T-helper 1 cell (primary cell): Measurements from ENCODE around the gene DNAJB2.
A peak's percentile ranks its signal among the peaks of the same experiment; 100 is the strongest.
"Not testable (repeated sequence)": the region's sequence is repeated elsewhere in the genome, so short reads cannot be mapped to it uniquely, and the experiment has no call there.

Experiments used
- DNase-seq, 5 donors: peaks; one replicate each; pipeline ENCODE4 v3.0.0-alpha.2; 2012 to 2020

DNAJB2 gene

GRCh38 chr2:219258942-219259341 is 20.2 kb upstream of the DNAJB2 start:
- not testable (repeated sequence) for DNase-seq

- no peak for DNase-seq
Measured at GRCh38 chr2:219261024-219261855, 17.9 kb upstream of the DNAJB2 start.

GRCh38 chr2:219266232-219266631 is 12.9 kb upstream of the DNAJB2 start:
- no peak for DNase-seq

- no peak for DNase-seq
Measured at GRCh38 chr2:219266886-219267285, 12.3 kb upstream of the DNAJB2 start.

GRCh38 chr2:219268294-219268693 is 10.9 kb upstream of the DNAJB2 start:
- DNase-seq = no peak

GRCh38 chr2:219269362-219270054 is 9.7 kb upstream of the DNAJB2 start:
- DNase-seq = no peak

GRCh38 chr2:219270055-219270372 is 9.2 kb upstream of the DNAJB2 start:
- DNase-seq = no peak

GRCh38 chr2:219271021-219271420 is 8.1 kb upstream of the DNAJB2 start:
- no peak for DNase-seq

- no peak for DNase-seq
Measured at GRCh38 chr2:219272356-219272755, 6.8 kb upstream of the DNAJB2 start.

GRCh38 chr2:219272995-219273394 is 6.2 kb upstream of the DNAJB2 start:
- DNase-seq = no peak

- no peak for DNase-seq
Measured at GRCh38 chr2:219273937-219274336, 5.2 kb upstream of the DNAJB2 start.

GRCh38 chr2:219274361-219274921 is 4.7 kb upstream of the DNAJB2 start:
- DNase-seq = no peak

GRCh38 chr2:219277703-219278654 is 1.2 kb upstream of the DNAJB2 start:
- peak; percentile 44 to 69 (median 60) for DNase-seq

- DNase-seq = no peak
Measured at GRCh38 chr2:219278655-219279150, 463 bp upstream of the DNAJB2 start.

- DNase-seq = no peak
Measured at GRCh38 chr2:219279916-219280516, 850 bp downstream of the DNAJB2 start.

- DNase-seq = no peak
Measured at GRCh38 chr2:219280651-219281050, 1.5 kb downstream of the DNAJB2 start.

GRCh38 chr2:219281588-219281987 is 2.4 kb downstream of the DNAJB2 start:
- no peak for DNase-seq

- DNase-seq = no peak
Measured at GRCh38 chr2:219282375-219282774, 3.2 kb downstream of the DNAJB2 start.

GRCh38 chr2:219282943-219283581 is 3.9 kb downstream of the DNAJB2 start:
- no peak for DNase-seq

GRCh38 chr2:219284501-219285372 is 5.6 kb downstream of the DNAJB2 start:
- DNase-seq = no peak

- no peak for DNase-seq
Measured at GRCh38 chr2:219285373-219285735, 6.2 kb downstream of the DNAJB2 start.
